ENCODE measurements around the gene ZNF362. TPM values are rescaled to one million over a fixed set of nuclear protein-coding genes. Genes with fewer than 3 reads are reported as not detected.

ZNF362 gene
- total RNA-seq, 2 experiments from 2014 or later, result 24.7 to 26.6 TPM

DNA sequence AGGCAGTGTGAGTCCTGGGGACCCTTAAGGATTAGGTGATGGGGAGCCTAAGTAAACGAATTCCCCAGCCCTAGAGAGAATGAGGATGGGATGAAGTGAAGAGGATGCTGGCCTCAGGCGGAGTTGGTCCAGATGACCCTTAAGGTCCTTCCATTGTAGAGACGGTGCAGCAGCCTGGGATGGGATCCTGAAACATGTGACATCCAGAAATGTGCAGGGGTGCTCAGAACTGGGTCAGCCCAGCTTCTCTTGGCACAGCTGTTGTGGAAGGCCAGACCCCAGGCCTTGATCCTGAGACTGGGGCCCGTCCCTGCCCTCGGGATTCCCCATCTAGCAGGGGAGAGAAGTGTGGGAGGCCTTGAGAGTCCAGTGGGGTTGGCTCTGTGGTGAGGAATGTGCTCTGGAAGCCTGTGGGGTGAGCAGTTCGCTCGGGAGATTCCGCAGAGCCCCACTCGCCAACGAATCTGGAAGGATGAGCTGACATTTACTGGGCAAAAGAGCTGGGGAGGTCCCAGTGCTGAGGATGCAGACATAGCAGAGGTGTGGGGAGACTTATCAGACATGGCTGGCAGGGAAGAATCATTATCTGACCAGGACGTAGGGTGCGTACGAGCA lies 36.5 kb downstream of the ZNF362 start:
- Mint-ChIP-seq H3K9me3 (no peaks in the 10 kb centered on the region), H3K4me1 (ENCODE audit: low read depth) (peaks cover 17% of the 10 kb centered on the region), H3K27ac (no peak overlapping the region), H3K27me3 (no peaks in the 10 kb centered on the region), H3K36me3 (ENCODE audit: low read depth) (peaks cover 84% of the 10 kb centered on the region), H3K4me3 (no peak overlapping the region)
- ATAC-seq (ENCODE audit: poor library complexity) (no peak), DNase-seq (no peak)
- Histone ChIP-seq H3K27me3 (ENCODE audit: control insufficient read depth in 1 of 2, insufficient read depth in 2 of 2, low read length in 2 of 2) (no peaks in the 10 kb centered on the region), H3K36me3 (ENCODE audit: insufficient read depth, low read length) (peaks cover 52% of the 10 kb centered on the region), H3K27ac (ENCODE audit: low read depth in 1 of 2, low read length in 2 of 2) (no peak overlapping the region), H3K4me3 (ENCODE audit: low read length) (no peak overlapping the region), H3K9me3 (ENCODE audit: control insufficient read depth in 1 of 2, insufficient read depth in 1 of 2, low read length in 2 of 2) (peaks cover 0 to 14% of the 10 kb centered on the region in 2 experiments), H3K4me1 (ENCODE audit: insufficient read depth, low read length) (peaks cover 8% of the 10 kb centered on the region)
- ChIA-PET CTCF (interaction anchor here (1.5 kb wide), 1 partner anchor 69 kb away, joined by 3 read pairs; no protein-coding TSS in a partner anchor), POLR2A (no interaction called here)
- intact Hi-C loops (cut with DNase I, micrococcal nuclease), result no loop called here
- TF ChIP-seq CTCF (IDR thresholded peaks at IDR 0.05), result no peak

DNA sequence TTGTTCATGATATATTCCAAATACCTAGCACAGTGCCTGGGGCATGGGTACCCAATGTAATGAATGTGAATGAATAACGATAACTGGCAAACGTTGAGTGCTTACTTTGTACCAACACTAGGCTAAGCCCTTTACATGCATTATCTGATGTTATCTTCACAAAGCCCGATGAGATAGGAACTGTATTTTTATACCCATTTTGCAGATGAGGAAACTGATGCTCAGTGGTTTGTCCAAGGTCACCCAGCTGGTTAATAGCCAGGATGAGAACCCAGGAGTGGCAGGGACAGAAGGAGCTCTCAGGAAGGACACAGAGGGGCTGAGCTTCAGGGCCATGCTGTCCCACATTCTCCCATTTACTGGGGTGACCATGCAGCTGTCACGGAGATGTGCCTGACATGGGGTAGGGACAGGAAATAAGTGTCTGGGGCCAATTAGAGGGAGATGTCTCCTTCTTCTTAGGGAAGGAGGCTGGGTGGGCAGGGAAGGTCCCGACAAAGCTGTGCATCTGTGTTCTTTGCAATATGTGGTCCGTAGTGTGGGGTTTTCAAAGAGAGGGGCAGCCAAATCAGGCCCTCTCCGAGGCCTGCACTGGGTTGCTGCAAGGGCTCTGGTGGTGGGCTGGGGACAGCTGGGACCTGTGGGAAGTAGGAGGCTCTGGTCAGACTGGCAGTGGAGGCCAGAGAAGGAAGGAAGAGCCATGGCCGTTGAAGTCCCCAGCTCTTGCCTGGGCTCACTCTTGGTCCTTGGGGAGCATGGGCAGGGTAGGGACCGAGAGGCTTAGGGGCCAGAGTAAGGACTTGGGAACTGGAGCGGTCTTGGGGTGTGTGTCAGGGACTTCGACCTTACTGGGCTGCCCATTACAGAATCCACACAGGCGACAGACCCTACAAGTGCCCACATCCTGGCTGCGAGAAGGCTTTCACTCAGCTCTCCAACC lies 38.0 kb downstream of the ZNF362 start:
- DNase-seq (peak in 1 of 14 experiments; percentile 25), ATAC-seq (ENCODE audit: poor library complexity) (no peak)
- Mint-ChIP-seq H3K27me3 (no peaks in the 10 kb centered on the region), H3K36me3 (ENCODE audit: low read depth) (peaks cover 86% of the 10 kb centered on the region), H3K27ac (no peak overlapping the region), H3K4me3 (no peak overlapping the region), H3K4me1 (ENCODE audit: low read depth) (peaks cover 23% of the 10 kb centered on the region), H3K9me3 (no peaks in the 10 kb centered on the region)
- H3K27me3 ChIP-seq (ENCODE audit: control insufficient read depth in 1 of 2, insufficient read depth in 2 of 2, low read length in 2 of 2), result no peaks in the 10 kb centered on the region
- POLR2A ChIA-PET, result interaction anchor here (1.2 to 1.8 kb wide), 2 partner anchors 56 to 167 kb away, joined by 4 to 7 read pairs; no protein-coding TSS in a partner anchor
- peaks cover 56% of the 10 kb centered on the region for H3K36me3 ChIP-seq (ENCODE audit: insufficient read depth, low read length)
- H3K9me3 ChIP-seq (ENCODE audit: control insufficient read depth in 1 of 2, insufficient read depth in 1 of 2, low read length in 2 of 2), result peaks cover 0 to 6% of the 10 kb centered on the region in 2 experiments
- H3K4me3 ChIP-seq (ENCODE audit: low read length), result no peak overlapping the region
- H3K4me1 ChIP-seq (ENCODE audit: insufficient read depth, low read length), result peaks cover 15% of the 10 kb centered on the region
- no peak overlapping the region for H3K27ac ChIP-seq (ENCODE audit: low read depth in 1 of 2, low read length in 2 of 2)
- CTCF ChIA-PET, result interaction anchor here (1.5 to 2.1 kb wide), 3 partner anchors 10 to 73 kb away, joined by 3 to 15 read pairs (median 5); no protein-coding TSS in a partner anchor
- TF ChIP-seq CTCF (IDR thresholded peaks at IDR 0.05), result no peak
- intact Hi-C loops (cut with DNase I, micrococcal nuclease), result loop anchor here (1.0 to 5.0 kb wide), 4 partner anchors 73 to 182 kb away; no protein-coding TSS in a partner anchor

GRCh38 chr1:33295023-33295422 lies 38.7 kb downstream of the ZNF362 start:
- no peak overlapping the region for H3K4me3 ChIP-seq (ENCODE audit: low read length)
- H3K36me3 ChIP-seq (ENCODE audit: insufficient read depth, low read length), result peaks cover 57% of the 10 kb centered on the region

More at GRCh38 chr1:33295023-33295422, 38.7 kb downstream of the ZNF362 start:
- Mint-ChIP-seq H3K4me1 (ENCODE audit: low read depth) (peaks cover 23% of the 10 kb centered on the region), H3K36me3 (ENCODE audit: low read depth) (peaks cover 81% of the 10 kb centered on the region), H3K27ac (peak overlapping the region; percentile 58), H3K9me3 (no peaks in the 10 kb centered on the region), H3K27me3 (no peaks in the 10 kb centered on the region), H3K4me3 (no peak overlapping the region)
- intact Hi-C loops (cut with DNase I, micrococcal nuclease), result loop anchor here (1.0 to 5.0 kb wide), 4 partner anchors 72 to 183 kb away; no protein-coding TSS in a partner anchor
- no peak overlapping the region for H3K27ac ChIP-seq (ENCODE audit: low read depth in 1 of 2, low read length in 2 of 2)
- H3K27me3 ChIP-seq (ENCODE audit: control insufficient read depth in 1 of 2, insufficient read depth in 2 of 2, low read length in 2 of 2), result no peaks in the 10 kb centered on the region
- peak in 1 of 14 experiments; percentile 33 for DNase-seq
- TF ChIP-seq CTCF (IDR thresholded peaks at IDR 0.05), result no peak
- H3K4me1 ChIP-seq (ENCODE audit: insufficient read depth, low read length), result peaks cover 15% of the 10 kb centered on the region
- peaks cover 0 to under 1% of the 10 kb centered on the region in 2 experiments for H3K9me3 ChIP-seq (ENCODE audit: control insufficient read depth in 1 of 2, insufficient read depth in 1 of 2, low read length in 2 of 2)
- ATAC-seq (ENCODE audit: poor library complexity), result no peak
- ChIA-PET CTCF (interaction anchor here (0.6 to 2.1 kb wide), 18 partner anchors 10 to 361 kb away, joined by 3 to 15 read pairs (median 3); partner anchors contain the start of gene A3GALT2), POLR2A (interaction anchor here (1.0 to 2.1 kb wide), 4 partner anchors 20 to 168 kb away, joined by 3 to 11 read pairs (median 5); no protein-coding TSS in a partner anchor)
